ENCODE measurements around the gene TOGARAM1.

Gene TOGARAM1

GRCh38 chr14:45094275-45094674 lies 132.3 kb downstream of the TOGARAM1 start:
- no peak for DNase-seq

DNA sequence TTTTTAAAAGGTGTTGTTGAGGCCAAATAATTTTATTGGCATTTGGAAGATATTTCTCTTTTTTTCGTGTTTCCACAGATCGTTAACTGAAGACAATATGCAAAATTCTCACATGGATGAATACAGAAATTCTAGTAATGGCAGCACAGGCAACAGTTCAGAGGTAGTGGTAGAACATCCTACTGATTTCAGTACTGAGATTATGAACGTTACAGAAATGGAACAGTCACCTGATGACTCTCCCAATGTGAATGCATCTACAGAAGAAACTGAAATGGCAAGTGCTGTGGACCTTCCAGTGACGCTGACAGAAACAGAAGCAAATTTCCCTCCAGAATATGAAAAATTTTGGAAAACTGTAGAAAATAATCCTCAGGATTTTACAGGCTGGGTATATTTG lies 133.2 kb downstream of the TOGARAM1 start:
- no peak for DNase-seq

DNA sequence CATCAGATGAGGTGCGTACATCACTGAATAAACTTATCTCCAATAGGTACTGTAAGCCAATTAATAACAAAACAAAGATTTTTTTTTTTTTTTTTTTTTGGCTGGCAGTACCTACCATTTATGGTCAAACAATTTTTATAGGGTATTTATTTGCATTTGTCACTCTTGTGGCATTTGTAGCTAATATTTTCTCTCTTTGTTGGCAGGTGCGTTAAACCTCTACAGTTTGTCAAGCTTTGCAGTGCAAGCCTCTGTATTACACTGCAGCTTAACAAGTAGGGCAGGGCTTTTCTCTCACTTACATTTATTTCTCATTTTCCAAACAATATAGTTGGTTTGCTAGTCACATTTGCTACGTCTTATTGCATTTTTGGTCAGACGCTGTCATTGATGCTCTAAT lies 134.2 kb downstream of the TOGARAM1 start:
- no peak for DNase-seq

- no peak for DNase-seq
Observed at GRCh38 chr14:45103806-45104205, 141.8 kb downstream of the TOGARAM1 start.

DNA sequence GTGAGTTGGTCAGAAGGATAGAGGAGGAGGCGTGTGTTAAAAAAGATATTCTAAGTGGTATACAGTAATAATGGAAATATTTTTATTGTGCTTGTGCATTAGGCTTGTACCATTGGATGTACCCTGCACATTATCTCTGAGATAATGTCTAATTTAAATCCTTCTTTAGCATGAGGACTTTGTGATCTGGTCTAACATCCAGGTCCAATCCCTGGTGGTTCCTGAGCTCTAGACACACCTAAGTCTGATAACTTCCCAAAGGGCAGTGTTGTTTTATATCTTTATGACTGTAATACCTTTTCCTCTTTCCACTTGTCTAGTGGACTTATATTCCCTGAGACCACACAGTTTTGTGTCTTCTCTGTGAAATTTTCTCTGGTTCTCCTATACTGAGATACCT lies 142.6 kb downstream of the TOGARAM1 start:
- DNase-seq, result no peak

- DNase-seq, result no peak
Observed at GRCh38 chr14:45112896-45113781, 151.1 kb downstream of the TOGARAM1 start.

GRCh38 chr14:45114327-45114726 lies 152.3 kb downstream of the TOGARAM1 start:
- no peak for DNase-seq

- no peak for DNase-seq
Observed at GRCh38 chr14:45118594-45118993, 156.6 kb downstream of the TOGARAM1 start.

GRCh38 chr14:45120096-45120495 lies 158.1 kb downstream of the TOGARAM1 start:
- DNase-seq, result no peak

- DNase-seq, result no peak
Observed at GRCh38 chr14:45123271-45123670, 161.3 kb downstream of the TOGARAM1 start.
